Heart left ventricle (tissue), 13 donors: Measurements from ENCODE around the gene COL2A1.

ENCODE experiments used
- CTCF ChIP-seq, 12 donors: fragments of 200-600 bp; sonication (generic) in 4 of 12; IDR thresholded peaks; one replicate each; pipeline versions ENCODE4 v1.5.0 to v1.8.0; 2018 to 2022; ENCODE audit warnings: antibody characterized with exemption in 12 of 12, mild to moderate bottlenecking in 5 of 12
- POLR2A ChIP-seq, 2 donors: fragments of 450-650 bp; IDR thresholded peaks; one replicate each; pipeline ENCODE4 v1.6.1; 2017; ENCODE audit warnings: antibody characterized with exemption in 2 of 2, mild to moderate bottlenecking in 2 of 2, moderate library complexity in 2 of 2
- donor health status: ischemic (EF 13 %, LVEDD 7.1; RV severe dilation, severe dysfunction).
- donor health status: DM: no; HTN: yes; CAD: no.
- donor health status: DM: no; HTN: no; CAD: no.
- donor health status: ischemic (EF 25% LVEDD 6.9; RV normal size, moderate dysfunction).
- donor health status: ischemic (EF 25% LVEDD 5.7; RV mildly dilated, moderate dysfunction).
- donor health status: ischemic (EF 35%, LVEDD 5.7; RV mildly dilated, moderate dysfunction).
- donor health status: nonischemic (EF 11% LVEDD 7.7; RV severe dilation, severe dysfunction).
- donor health status: DM: yes; HTN: yes; CAD: no.
- donor health status: PGD.
- donor health status: ischemic (EF 29% LVEDD 5.4; RV normal size, mild dysfunction).
- donor health status: nonischemic (EF 23%, LVEDD 6.1; RV moderate dilation, normal function).

- TF ChIP-seq CTCF (IDR thresholded peaks at IDR 0.05) (peak in 7 of 12 donors; percentile 12 to 25 (median 18)), POLR2A (IDR thresholded peaks at IDR 0.05) (no peak)
Observed at GRCh38 chr12:47941871-47942613, 62.2 kb downstream of the COL2A1 start.
